AG04450 (cell line): ENCODE results near the gene CD55. TPM values are rescaled to one million over a fixed set of nuclear protein-coding genes. Genes with fewer than 3 reads are reported as not detected.
A peak's percentile ranks its signal among the peaks of the same experiment; 100 is the strongest.

ENCODE experiments used
- CTCF ChIA-PET: fragments of 300-600, 350-600 bp; formaldehyde crosslinking; extraction: SDS; loops from one replicate; lab custom pipeline; 2022; ENCODE audit warnings: antibody characterized with exemption, inconsistent platforms; lab: Charles Lee
- POLR2A ChIA-PET: fragments of 350-600 bp; formaldehyde crosslinking; extraction: SDS; loops from one replicate; lab custom pipeline; 2021; ENCODE audit warnings: antibody characterized with exemption, inconsistent platforms; lab: Yijun Ruan, JAX
- DNase-seq: peaks from one replicate; pipeline ENCODE4 v3.0.0-alpha.2; 2011; ENCODE audit warnings: low read depth, low spot score
- H3K27ac ChIP-seq: one replicate; pipeline ENCODE4 v1.5.1; 2012; ENCODE audit warnings: low read depth, low read length, control low read depth
- H3K27me3 ChIP-seq: one replicate; pipeline ENCODE4 v1.6.0; 2012; ENCODE audit warnings: low read length; ENCODE audit not compliant: control insufficient read depth, insufficient read depth
- H3K4me3 ChIP-seq: 2 replicates; pipeline ENCODE4 v1.5.1; 2011; ENCODE audit warnings: mild to moderate bottlenecking, low read depth, low read length, control low read depth
- H3K9me3 ChIP-seq: 2 replicates; pipeline ENCODE4 v1.5.1; 2012; ENCODE audit warnings: low read length; ENCODE audit not compliant: control insufficient read depth, insufficient read depth
- polyA plus RNA-seq: library from polyadenylated mRNA; depleted of rRNA; stranded (reverse); fragments of >200 nt; gene quantifications from 2 replicates; pipeline ENCODE4 v1.2.3, GENCODE V29; 2011
- TF ChIP-seq, protein P1 (sequence below): IDR thresholded peaks from 2 replicates; pipeline ENCODE4 v1.5.1; 2011; ENCODE audit warnings: low read depth, low read length, control low read depth, inconsistent platforms

The CD55 gene
- polyA plus RNA-seq, 1 experiment = 88.3 TPM

DNA sequence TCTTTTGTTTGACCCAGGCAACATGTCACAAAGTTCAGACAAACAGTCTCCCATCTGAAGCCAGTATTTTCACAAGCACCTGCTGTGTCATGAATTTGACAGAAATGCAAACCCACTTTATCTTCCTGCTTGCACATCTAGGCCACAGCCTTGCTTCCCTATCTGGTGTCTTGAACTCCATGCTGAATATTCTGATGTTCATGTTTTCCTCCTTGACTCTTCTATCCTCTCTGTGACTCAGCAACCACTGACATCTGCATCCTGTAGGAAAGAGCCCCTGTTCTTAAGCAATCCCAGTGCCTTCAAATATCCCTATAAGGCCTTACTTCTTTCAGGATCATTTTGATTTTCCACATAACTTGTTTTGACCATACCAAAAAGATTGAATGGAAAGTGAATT, 6.5 kb downstream of the CD55 start:
- ChIA-PET POLR2A (no interaction called here), CTCF (no interaction called here)
- peak; percentile 37 for DNase-seq
- no peak overlapping the region for H3K27ac ChIP-seq
- H3K4me3 ChIP-seq = no peak overlapping the region
- TF ChIP-seq, protein P1, sequence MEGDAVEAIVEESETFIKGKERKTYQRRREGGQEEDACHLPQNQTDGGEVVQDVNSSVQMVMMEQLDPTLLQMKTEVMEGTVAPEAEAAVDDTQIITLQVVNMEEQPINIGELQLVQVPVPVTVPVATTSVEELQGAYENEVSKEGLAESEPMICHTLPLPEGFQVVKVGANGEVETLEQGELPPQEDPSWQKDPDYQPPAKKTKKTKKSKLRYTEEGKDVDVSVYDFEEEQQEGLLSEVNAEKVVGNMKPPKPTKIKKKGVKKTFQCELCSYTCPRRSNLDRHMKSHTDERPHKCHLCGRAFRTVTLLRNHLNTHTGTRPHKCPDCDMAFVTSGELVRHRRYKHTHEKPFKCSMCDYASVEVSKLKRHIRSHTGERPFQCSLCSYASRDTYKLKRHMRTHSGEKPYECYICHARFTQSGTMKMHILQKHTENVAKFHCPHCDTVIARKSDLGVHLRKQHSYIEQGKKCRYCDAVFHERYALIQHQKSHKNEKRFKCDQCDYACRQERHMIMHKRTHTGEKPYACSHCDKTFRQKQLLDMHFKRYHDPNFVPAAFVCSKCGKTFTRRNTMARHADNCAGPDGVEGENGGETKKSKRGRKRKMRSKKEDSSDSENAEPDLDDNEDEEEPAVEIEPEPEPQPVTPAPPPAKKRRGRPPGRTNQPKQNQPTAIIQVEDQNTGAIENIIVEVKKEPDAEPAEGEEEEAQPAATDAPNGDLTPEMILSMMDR = no peak
- no peaks in the 10 kb centered on the region for H3K9me3 ChIP-seq
- no peaks in the 10 kb centered on the region for H3K27me3 ChIP-seq

DNA sequence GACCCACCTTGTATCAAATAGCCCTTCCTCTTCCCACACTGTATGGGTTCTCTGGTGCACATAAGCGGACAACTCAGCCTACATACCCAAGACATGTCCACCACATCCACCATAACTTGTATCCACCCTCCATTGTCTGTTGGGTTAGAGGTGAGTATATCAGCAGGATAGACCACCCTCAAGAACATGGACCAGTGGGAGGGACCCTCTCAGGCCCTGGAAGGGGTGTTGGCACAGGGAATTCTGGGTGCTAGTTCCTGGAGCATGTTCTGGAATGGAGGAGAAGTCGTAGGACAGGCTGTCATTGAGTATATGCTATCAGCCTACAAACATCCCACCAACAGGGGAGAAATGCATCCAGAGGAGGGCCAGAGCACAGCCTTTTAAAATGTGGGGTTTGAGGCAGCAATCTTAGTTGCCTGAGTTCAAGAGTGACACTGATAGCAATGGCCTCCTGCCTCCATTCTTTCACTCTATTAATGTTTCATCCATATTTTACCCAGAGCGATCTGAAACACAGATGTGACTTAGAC, 7.5 kb downstream of the CD55 start:
- Histone ChIP-seq H3K4me3 (no peak overlapping the region), H3K27ac (no peak overlapping the region), H3K27me3 (no peaks in the 10 kb centered on the region), H3K9me3 (no peaks in the 10 kb centered on the region)
- CTCF ChIA-PET = interaction anchor here (0.5 to 2.0 kb wide), 2 partner anchors 279 to 634 kb away, joined by 3 to 8 read pairs; no protein-coding TSS in a partner anchor
- DNase-seq = no peak
- TF ChIP-seq, protein P1 = no peak
- POLR2A ChIA-PET = interaction anchor here (1.2 kb wide), 1 partner anchor 8 kb away, joined by 4 read pairs; no protein-coding TSS in a partner anchor

DNA sequence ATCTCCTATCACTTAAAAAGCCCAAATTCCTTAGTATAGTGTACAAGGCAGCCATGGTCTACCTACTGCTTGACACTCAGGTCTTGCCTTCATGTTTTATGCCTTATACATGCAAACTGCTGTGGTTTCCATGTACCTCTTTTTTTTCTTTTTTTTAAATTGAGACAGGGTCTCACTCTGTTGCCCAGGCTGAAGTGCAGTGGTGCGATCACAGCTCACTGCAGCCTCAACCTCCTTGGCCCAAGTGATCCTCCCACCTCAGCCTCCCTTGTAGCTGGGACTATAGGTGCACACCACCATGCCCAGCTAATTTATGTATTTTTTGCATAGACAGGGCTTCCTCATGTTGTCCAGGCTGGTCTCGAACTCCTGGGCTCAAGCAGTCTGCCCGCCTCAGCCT, 8.0 kb downstream of the CD55 start:
- Histone ChIP-seq H3K27me3 (no peaks in the 10 kb centered on the region), H3K27ac (no peak overlapping the region), H3K4me3 (no peak overlapping the region), H3K9me3 (no peaks in the 10 kb centered on the region)
- CTCF ChIA-PET = interaction anchor here (0.5 to 2.0 kb wide), 2 partner anchors 280 to 634 kb away, joined by 3 to 8 read pairs; no protein-coding TSS in a partner anchor
- DNase-seq = no peak
- TF ChIP-seq, protein P1 = no peak
- POLR2A ChIA-PET = interaction anchor here (1.2 kb wide), 1 partner anchor 8 kb away, joined by 4 read pairs; no protein-coding TSS in a partner anchor

DNA sequence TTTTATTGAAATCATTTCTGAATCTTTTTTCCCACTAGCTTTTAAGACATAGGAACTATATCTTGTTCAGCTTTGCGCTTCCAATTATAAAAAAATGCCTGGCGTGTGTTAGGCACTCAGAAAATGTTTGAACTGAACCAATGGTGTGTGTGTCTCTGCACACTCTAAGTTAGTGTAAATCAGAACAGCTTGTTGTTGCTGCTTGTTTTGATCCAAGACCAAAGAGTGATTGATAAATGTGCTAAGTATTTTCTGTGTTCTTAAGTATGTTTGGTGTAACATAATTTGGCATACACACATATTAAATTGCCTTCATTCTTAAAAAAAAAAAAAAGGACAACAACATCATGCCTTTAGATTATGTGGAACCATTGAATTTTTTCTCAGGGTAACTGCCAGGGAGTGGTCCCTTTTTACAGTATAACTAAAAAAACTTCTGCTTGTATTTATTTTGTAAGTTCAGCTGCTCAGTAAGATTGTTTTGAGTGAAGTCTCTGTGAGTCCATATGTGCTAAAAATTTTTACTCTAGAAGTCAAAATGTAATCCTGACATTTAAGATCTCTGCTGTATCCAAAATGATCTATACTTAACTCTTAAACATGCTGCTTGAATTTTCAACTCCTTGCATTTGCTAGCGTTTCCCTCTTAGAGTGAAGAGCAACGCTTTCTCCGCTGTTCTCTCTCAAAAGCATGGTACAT, 8.7 kb downstream of the CD55 start:
- no peaks in the 10 kb centered on the region for H3K27me3 ChIP-seq
- no peak overlapping the region for H3K27ac ChIP-seq
- TF ChIP-seq, protein P1 = no peak
- H3K9me3 ChIP-seq = no peaks in the 10 kb centered on the region
- DNase-seq = no peak
- H3K4me3 ChIP-seq = no peak overlapping the region
- CTCF ChIA-PET = interaction anchor here (0.8 to 2.0 kb wide), 2 partner anchors 45 to 280 kb away, joined by 4 to 8 read pairs; no protein-coding TSS in a partner anchor
- POLR2A ChIA-PET = interaction anchor here (1.2 kb wide), 1 partner anchor 9 kb away, joined by 4 read pairs; no protein-coding TSS in a partner anchor
